ENCODE data around the gene OR2F2. TPM values are rescaled to one million over a fixed set of nuclear protein-coding genes. Genes with fewer than 3 reads are reported as not detected.
A peak's percentile ranks its signal among the peaks of the same experiment; 100 is the strongest.

The OR2F2 gene, protein sequence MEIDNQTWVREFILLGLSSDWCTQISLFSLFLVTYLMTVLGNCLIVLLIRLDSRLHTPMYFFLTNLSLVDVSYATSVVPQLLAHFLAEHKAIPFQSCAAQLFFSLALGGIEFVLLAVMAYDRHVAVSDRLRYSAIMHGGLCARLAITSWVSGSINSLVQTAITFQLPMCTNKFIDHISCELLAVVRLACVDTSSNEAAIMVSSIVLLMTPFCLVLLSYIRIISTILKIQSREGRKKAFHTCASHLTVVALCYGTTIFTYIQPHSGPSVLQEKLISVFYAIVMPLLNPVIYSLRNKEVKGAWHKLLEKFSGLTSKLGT
- total RNA-seq, result not detected
- long read RNA-seq, result 0 reads

DNA sequence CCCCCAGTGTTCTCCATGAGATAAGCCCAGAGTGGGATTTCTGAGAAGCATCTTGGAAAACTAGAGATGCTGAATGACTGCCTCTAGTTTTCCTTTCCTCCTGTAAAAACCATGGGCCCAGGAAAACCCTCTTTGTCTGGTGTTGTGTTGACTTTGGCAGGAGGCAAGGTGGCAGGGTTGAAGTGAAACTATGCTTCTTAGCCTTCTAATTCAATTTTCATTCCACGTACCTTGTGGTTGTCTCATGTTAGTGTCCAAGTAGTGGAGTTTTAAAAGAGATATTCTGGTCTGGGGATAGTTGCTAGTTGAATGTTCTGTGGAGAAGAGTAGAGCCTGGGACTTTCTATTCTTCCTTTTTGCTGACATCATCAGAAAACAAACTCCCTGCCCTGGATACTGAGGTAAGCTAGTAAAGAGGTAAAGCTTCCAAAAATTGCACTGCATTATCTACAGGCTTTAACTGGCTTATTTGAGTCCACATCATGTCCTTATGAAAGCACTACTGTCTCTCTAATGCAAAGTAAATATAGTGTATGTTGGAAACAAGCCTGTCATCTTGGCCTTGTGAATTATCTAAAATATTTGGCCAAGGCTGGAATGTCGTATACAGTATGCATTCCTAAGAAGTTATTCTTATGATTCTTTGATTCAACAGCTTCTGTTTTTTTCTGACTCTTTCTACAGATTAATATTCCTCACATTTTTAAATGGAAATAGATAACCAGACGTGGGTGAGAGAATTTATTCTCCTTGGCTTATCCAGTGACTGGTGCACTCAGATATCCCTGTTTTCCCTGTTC is at the start of gene OR2F2:
Gene OR2F2 (plus strand): TSS at position 708 of the 800 bp plus-strand sequence. CDS start 0 bp downstream, at position 708.
- intact Hi-C loops (cut with DNase I), result no loop called here
- DNase-seq (ENCODE audit: low spot score), result no peak

DNA sequence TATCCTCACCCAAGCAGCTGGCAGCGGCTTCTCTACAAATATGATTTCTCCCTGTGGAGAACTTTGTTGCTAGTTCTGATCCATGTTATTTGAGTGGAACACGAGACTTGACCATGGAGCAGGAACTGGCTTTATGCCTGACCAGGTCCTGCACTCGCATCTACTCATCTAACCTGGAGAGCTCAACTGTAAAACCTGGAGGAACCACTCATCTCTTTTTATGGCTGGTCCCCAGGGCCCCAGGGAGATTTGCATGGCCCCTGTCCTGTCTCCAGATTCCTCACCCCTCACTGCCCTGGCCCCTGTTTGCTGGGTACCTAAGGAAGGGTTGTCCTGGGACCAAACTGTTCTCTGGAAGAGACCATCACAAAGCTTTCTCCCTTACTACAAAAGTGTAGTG is 49.1 kb upstream of the OR2F2 start:
- DNase-seq (ENCODE audit: low spot score), result no peak
- intact Hi-C loops (cut with DNase I), result no loop called here

DNA sequence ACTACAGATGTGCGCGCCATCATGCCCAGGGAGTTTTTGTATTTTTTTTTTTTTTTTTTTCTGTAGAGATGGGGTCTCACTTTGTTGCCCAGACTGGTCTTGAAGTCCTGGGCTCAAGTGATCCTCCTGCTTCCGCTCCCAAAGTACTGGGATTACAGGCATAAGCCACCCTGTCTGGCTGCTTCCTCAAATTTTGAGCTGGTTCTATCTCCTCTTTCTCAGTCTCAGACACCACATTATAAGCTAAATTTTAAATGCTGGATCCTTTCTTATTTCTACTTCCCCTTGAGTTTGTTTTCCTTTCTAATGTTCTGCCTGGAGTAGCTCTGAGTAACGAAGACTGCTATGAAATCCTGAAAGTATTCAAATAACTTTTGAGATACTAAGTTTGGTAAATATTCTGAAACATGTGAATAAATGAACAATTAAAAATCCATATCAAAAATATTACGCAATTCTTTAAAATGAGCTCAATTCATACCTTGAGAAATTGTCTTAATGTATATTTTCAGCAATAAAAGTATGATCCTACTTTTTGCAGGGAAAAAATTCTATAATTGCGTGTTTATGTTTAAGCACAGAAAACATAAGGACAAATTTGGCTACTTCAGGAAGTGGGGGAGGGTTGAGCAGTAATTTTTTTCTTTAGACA is 48.1 kb upstream of the OR2F2 start:
- DNase-seq (ENCODE audit: low spot score), result no peak
- intact Hi-C loops (cut with DNase I), result no loop called here

DNA sequence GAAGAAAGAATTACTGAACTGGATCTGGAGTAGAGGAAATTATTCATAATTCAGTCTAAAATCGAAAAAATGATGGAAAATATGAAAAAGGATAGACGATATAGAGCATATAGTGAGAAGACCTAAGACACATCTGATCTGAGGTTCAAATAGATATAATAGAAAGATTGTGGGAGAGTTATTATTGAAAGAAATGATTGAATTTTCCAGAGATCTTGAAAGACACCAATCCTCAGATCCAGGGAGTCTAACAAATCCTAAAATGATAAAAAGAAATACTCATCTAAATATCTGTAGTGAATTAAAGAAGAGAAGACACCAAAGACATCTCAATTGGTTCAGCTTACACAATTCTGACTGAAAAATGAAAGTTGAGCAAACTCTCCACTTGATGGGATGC is 46.0 kb upstream of the OR2F2 start:
- intact Hi-C loops (cut with DNase I), result no loop called here
- DNase-seq (ENCODE audit: low spot score), result no peak

DNA sequence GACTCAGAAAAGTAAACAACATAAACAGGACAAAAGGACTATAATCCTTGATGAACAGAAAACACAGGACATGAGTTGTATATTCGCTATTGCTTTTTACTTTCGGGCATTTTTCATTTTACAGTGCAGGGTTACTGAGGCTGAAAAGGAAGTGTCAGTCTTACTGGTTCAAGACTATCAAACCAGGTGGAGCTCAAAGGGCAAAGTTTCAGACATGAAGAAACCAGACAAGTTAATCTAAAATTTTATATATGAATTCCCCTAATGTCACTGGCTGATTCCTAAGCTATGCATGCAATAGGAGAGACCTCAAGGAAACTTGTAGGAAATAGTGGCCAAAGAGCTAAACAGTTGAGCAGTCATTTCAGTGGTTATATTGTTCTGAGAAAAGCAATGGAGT is 44.5 kb upstream of the OR2F2 start:
- DNase-seq (ENCODE audit: low spot score), result no peak
- intact Hi-C loops (cut with DNase I), result no loop called here

DNA sequence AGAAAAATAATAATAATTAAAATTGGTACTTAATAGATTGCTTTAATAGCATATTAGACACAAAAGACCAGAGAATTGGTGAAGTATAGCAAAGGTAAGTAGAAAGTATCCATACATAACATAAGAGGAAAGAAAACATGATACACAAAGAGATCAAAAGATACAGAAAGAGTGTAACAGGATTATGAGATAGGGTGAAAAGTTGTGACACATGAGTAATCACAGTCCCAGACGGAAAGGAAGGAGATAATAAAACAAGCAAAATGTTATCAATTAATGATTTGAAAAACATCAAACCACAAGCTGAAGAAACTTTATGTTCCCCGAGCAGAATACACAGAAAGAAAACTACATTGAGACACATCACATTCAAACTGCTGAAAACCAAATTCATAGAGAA is 43.6 kb upstream of the OR2F2 start:
- no peak for DNase-seq (ENCODE audit: low spot score)
- intact Hi-C loops (cut with DNase I), result no loop called here

DNA sequence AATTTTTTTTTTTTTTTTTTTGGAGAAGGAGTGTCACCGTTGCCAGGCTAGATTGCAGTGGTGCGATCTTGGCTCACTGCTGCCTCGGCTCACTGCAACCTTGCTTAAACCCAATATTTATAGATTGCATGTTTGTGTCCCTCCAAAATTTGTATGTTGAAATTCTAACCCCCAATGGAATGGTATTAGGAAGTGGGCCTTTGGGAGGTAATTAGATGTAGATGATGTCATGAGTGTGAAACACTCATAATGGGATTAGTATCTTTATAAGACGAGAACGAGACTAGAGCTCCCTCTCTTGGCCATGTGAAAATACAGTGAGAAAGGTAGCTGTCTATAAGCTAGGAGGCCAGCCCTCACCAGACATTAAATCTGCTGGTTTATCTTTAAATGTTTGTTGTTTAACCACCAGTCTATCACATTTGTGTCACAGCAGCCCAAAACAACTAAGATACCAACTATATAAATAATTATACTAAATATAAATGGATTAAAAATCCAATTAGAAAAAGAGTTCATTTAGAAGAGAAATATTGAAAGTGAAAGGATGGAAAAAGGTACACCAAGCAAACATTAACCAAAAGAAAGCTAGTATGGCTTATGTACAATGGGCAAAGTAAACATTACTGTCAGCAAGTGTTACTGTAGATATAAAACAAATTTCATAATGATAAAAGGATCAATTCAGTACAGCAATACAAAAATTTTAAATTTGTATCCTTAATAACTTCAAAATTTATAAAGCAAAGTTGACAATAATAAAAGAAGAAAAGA is 42.3 kb upstream of the OR2F2 start:
- no peak for DNase-seq (ENCODE audit: low spot score)
- intact Hi-C loops (cut with DNase I), result no loop called here

DNA sequence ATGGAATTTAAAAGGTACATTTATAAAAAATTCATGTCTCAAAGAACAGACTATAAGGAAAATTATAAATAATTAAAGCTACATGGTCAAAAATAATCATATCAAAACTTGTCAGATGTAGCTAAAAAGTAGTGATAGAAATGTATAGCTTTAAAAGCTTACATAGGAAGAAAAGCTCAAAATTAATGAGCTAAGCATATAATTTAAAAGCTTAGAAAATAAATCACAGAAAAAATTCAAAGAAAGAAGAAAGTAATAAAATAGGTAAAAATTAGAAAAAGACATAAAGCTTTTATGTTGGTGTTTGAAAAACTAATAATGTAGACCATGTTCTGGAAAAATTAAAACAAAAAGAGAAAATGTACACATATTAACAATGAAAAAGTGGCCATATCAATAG is 38.4 kb upstream of the OR2F2 start:
- intact Hi-C loops (cut with DNase I), result no loop called here
- DNase-seq (ENCODE audit: low spot score), result no peak

DNA sequence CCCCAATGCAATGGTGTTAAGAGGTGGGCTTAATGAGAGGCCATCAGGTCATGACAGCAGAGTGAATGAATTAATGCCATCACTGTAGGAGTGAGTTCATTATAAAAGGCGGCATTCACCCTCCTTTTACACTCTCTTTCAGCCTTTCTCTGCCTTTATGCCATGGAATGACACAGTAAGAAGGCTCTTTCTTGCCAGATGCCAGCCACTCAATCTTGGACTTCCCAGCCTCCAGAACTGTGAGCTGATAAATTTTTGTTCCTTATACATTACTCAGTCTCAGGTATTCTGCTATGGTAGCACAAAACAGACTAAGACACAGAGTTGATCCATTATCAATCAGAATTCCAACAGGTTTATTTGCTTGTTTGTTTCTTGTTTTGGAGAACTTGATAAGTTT is 36.2 kb upstream of the OR2F2 start:
- no peak for DNase-seq (ENCODE audit: low spot score)
- intact Hi-C loops (cut with DNase I), result no loop called here

DNA sequence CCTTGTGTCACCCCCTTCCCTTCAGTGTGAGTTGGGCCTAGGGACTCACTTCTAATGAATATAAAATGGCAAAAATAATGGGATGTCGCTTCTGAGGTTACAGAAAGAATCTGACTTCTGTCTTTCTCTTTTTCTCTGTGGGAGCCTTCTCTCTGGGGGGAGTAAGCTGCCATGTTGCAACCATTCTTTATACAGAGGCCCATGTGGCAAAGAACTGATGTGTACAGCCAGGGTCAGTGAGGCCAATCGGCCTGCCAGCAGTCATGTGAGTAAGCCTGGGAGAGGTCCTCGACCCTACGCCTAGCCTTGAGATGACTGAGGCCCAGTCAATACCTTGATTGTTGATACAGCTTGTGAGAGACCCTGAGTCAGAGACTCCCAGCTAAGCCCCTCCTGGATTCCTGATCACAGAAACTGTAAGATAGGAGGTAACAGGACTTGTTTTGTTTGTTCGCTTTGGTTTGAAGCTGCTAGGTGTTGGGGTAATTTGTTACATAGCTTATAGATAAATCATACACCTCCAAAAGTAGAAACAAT is 34.7 kb upstream of the OR2F2 start:
- intact Hi-C loops (cut with DNase I), result loop anchor here (10.0 kb wide), 1 partner anchor 515 kb away; the partner anchor contains the start of gene ZYX
- no peak for DNase-seq (ENCODE audit: low spot score)

DNA sequence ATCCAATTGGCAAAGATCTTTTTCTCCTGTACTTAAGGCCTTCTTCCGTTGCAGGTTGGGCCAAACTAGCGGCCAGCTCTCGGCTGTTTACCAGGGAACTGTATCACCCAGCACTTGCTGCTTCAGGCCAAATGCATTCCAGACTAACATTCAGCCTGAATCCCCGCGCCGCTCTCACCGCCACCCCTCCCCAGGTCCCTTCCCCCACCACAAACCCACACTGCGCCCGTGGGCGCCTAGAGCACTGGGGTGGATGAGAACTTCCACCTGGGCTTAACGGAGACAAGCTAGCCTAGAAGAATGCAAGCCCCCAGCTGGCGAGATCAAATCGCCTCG is 33.7 kb upstream of the OR2F2 start:
- intact Hi-C loops (cut with DNase I), result loop anchor here (10.0 kb wide), 1 partner anchor 516 kb away; the partner anchor contains the start of gene ZYX
- DNase-seq (ENCODE audit: low spot score), result peak; percentile 76

DNA sequence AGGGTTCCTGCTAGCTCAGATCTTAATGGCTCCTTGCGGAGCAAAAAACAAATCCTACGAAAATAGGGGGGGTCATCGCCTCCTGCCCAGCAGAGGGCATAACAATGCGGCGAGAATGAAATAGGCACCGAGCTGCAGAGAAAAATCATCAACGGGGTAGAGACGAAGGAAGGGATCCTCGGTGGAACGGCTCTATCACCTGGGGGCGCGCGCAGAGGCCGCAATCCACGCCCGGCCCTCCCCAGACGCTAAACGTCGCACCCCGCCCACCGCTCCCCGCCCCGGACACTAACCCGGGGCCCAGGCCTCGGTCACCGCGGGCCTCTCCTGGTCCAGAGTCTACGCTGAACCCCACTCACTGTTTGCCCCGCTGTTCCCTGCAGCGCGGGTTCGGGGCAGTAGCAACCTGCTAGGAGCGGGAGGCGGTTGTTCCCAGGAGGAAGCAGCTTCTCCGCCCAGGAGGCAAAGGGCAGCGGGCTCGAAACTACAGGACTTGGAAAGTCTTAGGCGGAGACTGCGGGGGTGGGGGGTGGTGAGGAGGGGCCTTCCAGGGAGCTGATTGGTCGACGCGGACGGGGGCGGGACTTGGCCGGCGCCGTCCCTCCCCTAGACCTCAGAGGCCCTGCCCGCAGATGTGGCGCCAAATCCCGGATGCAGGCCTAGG is 33.2 kb upstream of the OR2F2 start, which contains the start of gene TCAF1:
Gene TCAF1 (minus strand): TSS at position 509 of the 664 bp plus-strand sequence. CDS start 25,568 bp downstream, outside the sequence.
- DNase-seq (ENCODE audit: low spot score), result peak; percentile 98
- intact Hi-C loops (cut with DNase I), result loop anchor here (1.0 to 10.0 kb wide), 2 partner anchors 19 to 517 kb away; partner anchors contain the start of gene ZYX

DNA sequence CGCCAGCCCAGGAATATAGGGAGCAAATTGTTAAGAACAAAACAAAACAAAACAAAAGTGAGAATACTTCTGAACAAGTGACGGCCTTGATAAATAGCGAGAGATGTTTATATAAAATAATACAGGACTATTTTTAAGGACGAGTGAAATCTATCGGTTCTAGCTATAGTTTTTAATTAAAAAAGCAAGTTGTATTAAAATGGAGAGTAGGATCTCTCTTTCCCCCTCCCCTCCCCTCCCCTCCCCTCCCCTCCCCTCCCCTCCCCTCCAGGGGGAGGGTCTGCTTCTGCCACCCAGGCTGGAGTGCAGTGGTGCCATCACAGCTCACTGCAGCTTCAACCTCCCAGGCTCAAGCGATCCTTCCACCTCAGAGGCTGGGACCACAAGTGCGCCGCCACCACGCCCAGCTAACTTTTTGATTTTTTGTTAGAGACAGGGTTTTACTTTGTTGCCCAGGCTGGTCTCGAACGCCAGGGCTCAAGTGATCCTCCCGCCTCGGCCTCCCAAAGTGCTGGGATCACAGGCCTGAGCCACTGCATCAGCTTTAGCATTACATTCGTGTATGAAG is 32.6 kb upstream of the OR2F2 start:
- DNase-seq (ENCODE audit: low spot score), result no peak

DNA sequence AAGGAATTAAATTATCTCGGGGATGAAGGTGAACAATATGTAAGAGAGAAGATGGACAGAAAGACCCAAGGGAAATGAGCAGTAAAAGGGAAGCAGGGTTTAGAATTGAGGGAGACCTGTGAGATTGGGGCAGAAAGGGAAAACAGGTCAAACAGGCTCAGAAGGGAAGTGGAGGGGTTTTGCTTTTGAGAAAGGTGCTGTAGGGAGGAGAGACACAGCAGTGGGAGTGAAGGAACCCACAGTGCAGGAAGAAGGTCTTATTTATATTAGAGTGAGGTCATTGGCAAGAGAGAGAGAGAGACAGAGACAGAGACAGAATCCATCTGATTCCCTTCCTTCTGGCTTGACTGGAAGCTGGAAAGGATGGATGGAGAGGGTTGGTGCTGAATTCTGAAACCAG is 29.5 kb upstream of the OR2F2 start:
- intact Hi-C loops (cut with DNase I), result loop anchor here (10.0 kb wide), 1 partner anchor 521 kb away; the partner anchor contains the start of gene ZYX
- DNase-seq (ENCODE audit: low spot score), result no peak

More for the DNA sequence above, 32.6 kb upstream of the OR2F2 start:
- intact Hi-C loops (cut with DNase I), result loop anchor here (1.0 to 10.0 kb wide), 2 partner anchors 20 to 518 kb away; partner anchors contain the start of gene ZYX

DNA sequence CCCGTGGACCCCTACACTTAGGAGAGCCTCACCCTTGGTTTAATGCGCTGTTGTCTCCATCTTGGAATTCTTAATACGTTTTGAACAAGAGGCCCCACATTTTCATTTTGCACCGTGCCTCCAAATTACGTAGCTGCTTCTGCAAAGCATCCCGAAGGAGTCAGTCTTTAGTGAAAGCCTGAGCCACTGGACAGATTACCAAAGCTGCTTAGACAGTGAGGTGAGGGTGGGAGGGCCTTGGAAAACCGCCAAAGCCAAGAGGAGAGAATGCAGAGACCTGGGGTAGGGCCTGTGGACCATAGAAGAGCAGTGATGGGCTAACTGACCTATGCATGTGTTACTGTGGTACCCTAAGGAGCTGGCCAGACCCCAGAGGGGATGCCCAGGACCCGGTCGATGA is 28.9 kb upstream of the OR2F2 start:
- DNase-seq (ENCODE audit: low spot score), result no peak
- intact Hi-C loops (cut with DNase I), result loop anchor here (10.0 kb wide), 1 partner anchor 521 kb away; the partner anchor contains the start of gene ZYX

DNA sequence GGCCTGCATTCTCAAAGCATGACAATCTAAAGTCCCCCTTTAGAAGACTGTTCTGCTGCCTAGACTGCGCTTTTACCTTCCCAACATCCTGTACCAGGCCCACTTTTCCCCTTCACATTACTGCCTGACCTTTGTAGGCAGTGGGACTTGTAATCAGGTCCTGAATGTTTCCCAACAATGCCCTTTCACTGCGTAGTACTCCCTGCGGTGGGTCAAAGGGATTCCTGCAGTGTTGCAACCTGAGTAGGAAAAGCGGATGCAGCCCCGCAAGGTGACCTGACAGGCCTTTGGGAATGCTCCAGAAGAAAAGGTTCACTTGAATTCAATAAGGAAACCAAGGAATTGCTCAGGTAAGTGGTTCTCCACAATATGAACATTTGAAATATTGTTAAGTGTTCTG is 28.1 kb upstream of the OR2F2 start:
- DNase-seq (ENCODE audit: low spot score), result no peak
- intact Hi-C loops (cut with DNase I), result loop anchor here (10.0 kb wide), 1 partner anchor 522 kb away; the partner anchor contains the start of gene ZYX

DNA sequence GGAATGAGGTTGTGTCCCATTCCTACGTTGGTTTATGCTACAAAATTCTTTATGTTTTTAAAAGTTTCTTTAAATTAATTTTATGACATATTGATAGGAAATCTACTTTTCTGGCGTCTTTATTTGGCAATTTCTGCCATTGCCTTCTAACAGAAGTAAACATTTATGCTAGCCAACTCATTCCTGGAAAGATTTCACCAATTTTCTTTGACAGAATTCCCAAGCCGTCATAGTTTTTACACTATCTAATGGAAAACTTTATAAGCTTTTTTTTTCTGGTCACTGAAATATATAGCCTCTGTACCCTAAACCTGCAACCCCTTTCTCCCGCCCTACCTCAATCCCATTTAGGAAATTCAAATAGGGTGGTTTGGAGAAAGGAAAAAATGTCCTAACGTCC is 26.9 kb upstream of the OR2F2 start:
- DNase-seq (ENCODE audit: low spot score), result no peak
- intact Hi-C loops (cut with DNase I), result loop anchor here (10.0 kb wide), 1 partner anchor 523 kb away; the partner anchor contains the start of gene ZYX

DNA sequence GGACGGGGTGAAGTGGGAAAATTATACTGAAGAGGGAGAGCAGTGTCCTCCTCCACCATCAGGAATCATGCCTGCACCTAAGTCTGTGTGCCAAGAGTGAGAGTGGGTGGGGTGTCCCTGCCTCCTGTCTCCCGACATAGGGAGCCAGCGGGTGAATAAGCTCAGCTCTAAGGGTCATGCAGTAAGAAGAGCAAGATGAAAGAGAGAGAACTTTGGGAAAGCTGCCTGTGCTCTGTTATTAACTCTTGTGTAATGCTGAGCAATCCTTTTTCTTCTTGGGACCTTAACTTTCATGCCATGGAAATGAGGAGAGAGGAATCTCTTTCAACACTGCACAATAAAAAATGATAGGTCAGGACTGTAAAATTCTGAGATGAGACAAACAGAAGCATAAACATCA is 25.2 kb upstream of the OR2F2 start:
- no peak for DNase-seq (ENCODE audit: low spot score)
- intact Hi-C loops (cut with DNase I), result loop anchor here (10.0 kb wide), 1 partner anchor 525 kb away; the partner anchor contains the start of gene ZYX

Data from cardiac septum (tissue), 1 donor.